OCI-LY3 (cell line): ENCODE data around the gene RTKN.

ENCODE experiments used
- H2AFZ ChIP-seq: fragments of 200-600, 300-600 bp; shearing (Covaris generic); 2 replicates; pipeline ENCODE4 v1.6.0; 2014; ENCODE audit warnings: antibody characterized with exemption, low read depth, low read length
- H3K27ac ChIP-seq: fragments of 200-600, 300-600 bp; sonication (generic); 2 replicates; pipeline ENCODE4 v1.5.1; 2014; ENCODE audit warnings: mild to moderate bottlenecking, low read length, moderate library complexity, mixed read lengths
- H3K27me3 ChIP-seq: fragments of 200-600, 300-600 bp; sonication (generic); 2 replicates; pipeline ENCODE4 v1.6.1; 2014; ENCODE audit warnings: low read depth, low read length, mixed read lengths
- H3K36me3 ChIP-seq: fragments of 200-600, 300-600 bp; sonication (generic); replicated peaks from 2 replicates; pipeline ENCODE3; 2014; ENCODE audit warnings: low read depth, low read length, mixed read lengths
- H3K4me1 ChIP-seq: fragments of 300-600, 200-600 bp; sonication (generic); 2 replicates; pipeline ENCODE4 v1.6.1; 2014; ENCODE audit warnings: low read length, mixed read lengths
- H3K4me2 ChIP-seq: fragments of 200-600, 300-600 bp; sonication (generic); 2 replicates; pipeline ENCODE4 v1.6.1; 2014; ENCODE audit warnings: low read length, mixed read lengths
- H3K4me3 ChIP-seq: fragments of 300-600, 200-600 bp; sonication (generic); 2 replicates; pipeline ENCODE4 v1.5.1; 2014; ENCODE audit warnings: antibody characterized with exemption, mild to moderate bottlenecking, low read length, moderate library complexity
- H3K79me2 ChIP-seq: fragments of 300-600, 200-600 bp; shearing (Covaris generic); 2 replicates; pipeline ENCODE4 v1.6.1; 2014; ENCODE audit warnings: mild to moderate bottlenecking, low read length, mixed read lengths
- H3K9ac ChIP-seq: fragments of 300-600, 200-600 bp; shearing (Covaris generic); 2 replicates; pipeline ENCODE4 v1.6.0; 2014; ENCODE audit warnings: mild to moderate bottlenecking, low read length, moderate library complexity
- H3K9me3 ChIP-seq: fragments of 200-600, 300-600 bp; shearing (Covaris generic); 2 replicates; pipeline ENCODE4 v1.6.1; 2014; ENCODE audit warnings: low read length, mixed read lengths; ENCODE audit not compliant: insufficient read depth
- H4K20me1 ChIP-seq: fragments of 200-600, 300-600 bp; sonication (generic); 2 replicates; pipeline ENCODE4 v1.6.1; 2016; ENCODE audit warnings: low read length, mixed read lengths; ENCODE audit not compliant: insufficient read depth
- EZH2phosphoT487 ChIP-seq: fragments of 200-600 bp; shearing (Covaris generic); IDR thresholded peaks from 2 replicates; pipeline ENCODE4 v1.6.1; 2018; ENCODE audit warnings: antibody characterized with exemption, mixed run types, low read depth
- TF ChIP-seq, protein P1 (sequence below): fragments of 200-600, 300-600 bp; sonication (generic); IDR thresholded peaks from 2 replicates; pipeline ENCODE4 v1.5.1; 2014; ENCODE audit warnings: antibody characterized with exemption, low read length, low read depth

The RTKN gene

DNA sequence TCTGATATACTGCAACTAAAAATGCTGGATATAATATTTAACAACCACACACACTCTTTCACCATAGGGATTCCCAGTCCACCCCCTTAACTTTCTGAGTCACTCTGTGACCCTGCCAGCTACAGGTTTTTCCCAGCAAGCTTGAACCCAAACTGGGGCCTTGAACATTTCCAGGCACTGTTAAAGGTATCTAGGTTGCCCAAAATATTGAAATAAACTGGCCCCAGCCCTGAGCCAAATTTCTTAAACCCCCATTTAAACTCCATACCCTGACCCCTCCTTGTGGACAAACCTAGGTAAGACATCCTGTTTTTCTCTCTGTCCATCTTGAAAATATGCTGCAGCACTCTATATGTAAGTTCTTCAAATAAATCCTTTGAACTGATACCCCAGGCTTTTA lies 42.0 kb downstream of the RTKN start:
- no peak overlapping the region for H3K27ac ChIP-seq
- no peaks in the 10 kb centered on the region for H3K27me3 ChIP-seq
- H3K4me1 ChIP-seq = 0 out of 2 replicates have a peak, but pooled peaks cover 3% of the 10 kb centered on the region
- TF ChIP-seq, protein P1, sequence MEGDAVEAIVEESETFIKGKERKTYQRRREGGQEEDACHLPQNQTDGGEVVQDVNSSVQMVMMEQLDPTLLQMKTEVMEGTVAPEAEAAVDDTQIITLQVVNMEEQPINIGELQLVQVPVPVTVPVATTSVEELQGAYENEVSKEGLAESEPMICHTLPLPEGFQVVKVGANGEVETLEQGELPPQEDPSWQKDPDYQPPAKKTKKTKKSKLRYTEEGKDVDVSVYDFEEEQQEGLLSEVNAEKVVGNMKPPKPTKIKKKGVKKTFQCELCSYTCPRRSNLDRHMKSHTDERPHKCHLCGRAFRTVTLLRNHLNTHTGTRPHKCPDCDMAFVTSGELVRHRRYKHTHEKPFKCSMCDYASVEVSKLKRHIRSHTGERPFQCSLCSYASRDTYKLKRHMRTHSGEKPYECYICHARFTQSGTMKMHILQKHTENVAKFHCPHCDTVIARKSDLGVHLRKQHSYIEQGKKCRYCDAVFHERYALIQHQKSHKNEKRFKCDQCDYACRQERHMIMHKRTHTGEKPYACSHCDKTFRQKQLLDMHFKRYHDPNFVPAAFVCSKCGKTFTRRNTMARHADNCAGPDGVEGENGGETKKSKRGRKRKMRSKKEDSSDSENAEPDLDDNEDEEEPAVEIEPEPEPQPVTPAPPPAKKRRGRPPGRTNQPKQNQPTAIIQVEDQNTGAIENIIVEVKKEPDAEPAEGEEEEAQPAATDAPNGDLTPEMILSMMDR = peak; percentile 69
- TF ChIP-seq EZH2phosphoT487 = no peak
- no peaks in the 10 kb centered on the region for H3K9me3 ChIP-seq
- no peaks in the 10 kb centered on the region for H3K79me2 ChIP-seq
- H4K20me1 ChIP-seq = no peaks in the 10 kb centered on the region
- H2AFZ ChIP-seq = peak overlapping the region; percentile 76
- H3K36me3 ChIP-seq = no peaks in the 10 kb centered on the region
- H3K9ac ChIP-seq = no peak overlapping the region
- H3K4me2 ChIP-seq = no peak overlapping the region
- no peak overlapping the region for H3K4me3 ChIP-seq

DNA sequence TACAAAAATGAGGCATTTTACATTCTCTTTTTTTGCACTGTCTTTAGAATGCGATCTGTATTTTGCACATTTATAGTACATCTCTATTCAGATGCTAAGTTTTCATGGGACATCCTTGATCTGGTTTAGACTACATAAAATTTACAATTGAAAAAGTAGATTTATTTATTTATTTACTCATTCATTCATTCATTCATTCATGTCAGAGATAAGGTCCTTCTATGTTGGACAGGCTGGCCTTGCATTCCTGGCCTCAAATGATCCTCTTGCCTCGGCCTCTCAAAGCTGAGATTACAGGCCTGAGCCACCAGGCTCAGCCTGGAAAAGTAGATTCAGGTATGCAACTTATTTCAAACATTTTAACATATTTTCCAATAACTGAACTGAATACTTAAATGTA lies 45.6 kb downstream of the RTKN start:
- no peak overlapping the region for H3K4me3 ChIP-seq
- H3K27me3 ChIP-seq = no peaks in the 10 kb centered on the region
- no peak overlapping the region for H3K9ac ChIP-seq
- no peak overlapping the region for H3K27ac ChIP-seq
- no peak for TF ChIP-seq EZH2phosphoT487
- TF ChIP-seq, protein P1 = no peak
- H3K36me3 ChIP-seq = no peaks in the 10 kb centered on the region
- H3K4me2 ChIP-seq = no peak overlapping the region
- H3K79me2 ChIP-seq = peaks cover 4% of the 10 kb centered on the region
- no peaks in the 10 kb centered on the region for H3K9me3 ChIP-seq
- 0 out of 2 replicates have a peak, but pooled peaks cover 3% of the 10 kb centered on the region for H3K4me1 ChIP-seq
- no peaks in the 10 kb centered on the region for H4K20me1 ChIP-seq
- H2AFZ ChIP-seq = no peak overlapping the region

DNA sequence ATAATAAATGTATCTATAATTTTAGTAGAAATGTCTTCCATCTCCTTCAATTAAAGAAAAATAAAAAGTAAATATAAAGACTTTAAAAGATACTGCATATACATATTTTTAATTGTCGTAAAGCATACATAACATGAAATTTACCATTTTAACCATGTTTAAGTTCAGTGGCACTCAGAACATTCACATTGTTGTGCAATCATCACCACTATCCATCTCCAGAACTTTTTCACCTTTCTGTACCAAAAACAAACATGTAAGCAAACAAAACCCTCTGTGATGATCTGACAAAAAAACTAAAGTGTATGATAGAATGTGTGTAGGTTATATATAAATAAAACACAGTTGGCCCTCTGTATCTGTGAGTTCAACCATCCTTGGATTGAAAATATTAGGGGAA lies 48.2 kb downstream of the RTKN start:
- Histone ChIP-seq H2AFZ (no peak overlapping the region), H3K4me3 (no peak overlapping the region), H3K36me3 (no peaks in the 10 kb centered on the region), H3K27ac (no peak overlapping the region), H3K9me3 (no peaks in the 10 kb centered on the region), H3K4me1 (peaks cover 11% of the 10 kb centered on the region), H3K9ac (no peak overlapping the region), H4K20me1 (peaks cover 3% of the 10 kb centered on the region; the same call in 1 of the 2 replicates), H3K4me2 (no peak overlapping the region), H3K27me3 (no peaks in the 10 kb centered on the region), H3K79me2 (peaks cover 30% of the 10 kb centered on the region)
- TF ChIP-seq, protein P1 = no peak
- TF ChIP-seq EZH2phosphoT487 = no peak

DNA sequence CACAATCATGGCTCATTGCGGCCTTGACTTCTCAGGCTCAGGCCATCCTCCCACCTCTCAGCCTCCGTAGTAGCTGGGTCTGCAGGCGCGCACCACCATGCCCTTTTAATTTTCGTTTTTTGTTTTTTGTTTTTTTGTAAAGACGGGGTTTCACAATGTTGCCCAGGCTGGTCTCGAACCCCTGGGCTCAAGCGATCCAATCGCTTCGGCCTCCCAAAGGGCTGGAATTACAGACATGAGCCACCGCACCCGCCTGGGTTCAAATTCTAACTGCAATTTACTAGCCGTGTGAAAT lies 49.3 kb downstream of the RTKN start:
- peak overlapping the region; percentile 93 for H3K4me2 ChIP-seq
- no peak overlapping the region for H3K27ac ChIP-seq
- no peaks in the 10 kb centered on the region for H3K27me3 ChIP-seq
- H3K4me1 ChIP-seq = peaks cover 11% of the 10 kb centered on the region
- peak overlapping the region; percentile 89 for H3K4me3 ChIP-seq
- H3K9me3 ChIP-seq = no peaks in the 10 kb centered on the region
- no peaks in the 10 kb centered on the region for H3K36me3 ChIP-seq
- no peak for TF ChIP-seq EZH2phosphoT487
- TF ChIP-seq, protein P1 = no peak
- H2AFZ ChIP-seq = peak overlapping the region; percentile 97
- H4K20me1 ChIP-seq = peaks cover 3% of the 10 kb centered on the region; the same call in 1 of the 2 replicates
- peak overlapping the region; percentile 81; the same call in 1 of the 2 replicates for H3K9ac ChIP-seq
- H3K79me2 ChIP-seq = peaks cover 32% of the 10 kb centered on the region
